ENCODE data around the gene LYG1. TPM values are rescaled to one million over a fixed set of nuclear protein-coding genes. Genes with fewer than 3 reads are reported as not detected.
"Not testable (repeated sequence)": the region's sequence is repeated elsewhere in the genome, so short reads cannot be mapped to it uniquely, and the experiment has no call there.

The LYG1 gene
- total RNA-seq: 1.5 and 1.7 TPM in 2 replicates

GRCh38 chr2:99301097-99301496, at the start of gene LYG1:
Gene LYG1, minus strand, starts transcription at chr2:99301197. Its CDS starts 5,527 bp downstream, at chr2:99295670.
- DNase-seq (ENCODE audit: low spot score); H3K9me3 Mint-ChIP-seq; H3K36me3 Mint-ChIP-seq (ENCODE audit: low read depth); H3K27ac Mint-ChIP-seq; intact Hi-C loops (cut with micrococcal nuclease); H3K4me1 Mint-ChIP-seq (ENCODE audit: low read depth); H3K4me3 Mint-ChIP-seq; H3K27me3 Mint-ChIP-seq (ENCODE audit: insufficient read depth): not testable (repeated sequence)

GRCh38 chr2:99350194-99350593, 49.2 kb upstream of the LYG1 start:
- H3K9me3 Mint-ChIP-seq: no peaks in the 10 kb centered on the region
- no peak overlapping the region for H3K4me3 Mint-ChIP-seq
- peaks cover 5% of the 10 kb centered on the region for H3K36me3 Mint-ChIP-seq (ENCODE audit: low read depth)
- H3K27me3 Mint-ChIP-seq (ENCODE audit: insufficient read depth): no peaks in the 10 kb centered on the region
- intact Hi-C loops (cut with micrococcal nuclease): no loop called here
- H3K4me1 Mint-ChIP-seq (ENCODE audit: low read depth): peaks cover 43% of the 10 kb centered on the region
- H3K27ac Mint-ChIP-seq: no peak overlapping the region
- DNase-seq (ENCODE audit: low spot score): no peak

GRCh38 chr2:99348173-99348572, 47.2 kb upstream of the LYG1 start:
- Mint-ChIP-seq H3K27me3 (ENCODE audit: insufficient read depth) (no peaks in the 10 kb centered on the region), H3K4me3 (no peak overlapping the region), H3K27ac (peak overlapping the region; percentile 65), H3K36me3 (ENCODE audit: low read depth) (peaks cover 4% of the 10 kb centered on the region), H3K4me1 (ENCODE audit: low read depth) (peaks cover 36% of the 10 kb centered on the region), H3K9me3 (no peaks in the 10 kb centered on the region)
- intact Hi-C loops (cut with micrococcal nuclease): loop anchor here (1.0 to 2.0 kb wide), 2 partner anchors 11 to 29 kb away; partner anchors contain the start of gene EIF5B
- no peak for DNase-seq (ENCODE audit: low spot score)

- no peak for DNase-seq (ENCODE audit: low spot score)
- Mint-ChIP-seq H3K27ac (no peak overlapping the region), H3K36me3 (ENCODE audit: low read depth) (peaks cover 6% of the 10 kb centered on the region), H3K9me3 (no peaks in the 10 kb centered on the region), H3K27me3 (ENCODE audit: insufficient read depth) (no peaks in the 10 kb centered on the region), H3K4me1 (ENCODE audit: low read depth) (peaks cover 38% of the 10 kb centered on the region), H3K4me3 (no peak overlapping the region)
- intact Hi-C loops (cut with micrococcal nuclease): no loop called here
Observed at GRCh38 chr2:99346218-99346617, 45.2 kb upstream of the LYG1 start.

- H3K4me3 Mint-ChIP-seq; H3K27me3 Mint-ChIP-seq (ENCODE audit: insufficient read depth); DNase-seq (ENCODE audit: low spot score); intact Hi-C loops (cut with micrococcal nuclease); H3K36me3 Mint-ChIP-seq (ENCODE audit: low read depth); H3K27ac Mint-ChIP-seq; H3K9me3 Mint-ChIP-seq: not testable (repeated sequence)
- H3K4me1 Mint-ChIP-seq (ENCODE audit: low read depth): peaks cover 37% of the 10 kb centered on the region
Observed at GRCh38 chr2:99345446-99345845, 44.4 kb upstream of the LYG1 start.

- Mint-ChIP-seq H3K36me3 (ENCODE audit: low read depth) (peaks cover 6% of the 10 kb centered on the region), H3K9me3 (no peaks in the 10 kb centered on the region), H3K4me3 (no peak overlapping the region), H3K27ac (no peak overlapping the region), H3K27me3 (ENCODE audit: insufficient read depth) (no peaks in the 10 kb centered on the region), H3K4me1 (ENCODE audit: low read depth) (peaks cover 23% of the 10 kb centered on the region)
- intact Hi-C loops (cut with micrococcal nuclease): no loop called here
- no peak for DNase-seq (ENCODE audit: low spot score)
Observed at GRCh38 chr2:99342536-99342935, 41.5 kb upstream of the LYG1 start.

GRCh38 chr2:99340669-99341236, 39.8 kb upstream of the LYG1 start:
- no peak overlapping the region for H3K27ac Mint-ChIP-seq
- peaks cover 18% of the 10 kb centered on the region for H3K4me1 Mint-ChIP-seq (ENCODE audit: low read depth)
- H3K9me3 Mint-ChIP-seq: no peaks in the 10 kb centered on the region
- no peak overlapping the region for H3K4me3 Mint-ChIP-seq
- intact Hi-C loops (cut with micrococcal nuclease): no loop called here
- no peak for DNase-seq (ENCODE audit: low spot score)
- peaks cover 6% of the 10 kb centered on the region for H3K36me3 Mint-ChIP-seq (ENCODE audit: low read depth)
- H3K27me3 Mint-ChIP-seq (ENCODE audit: insufficient read depth): no peaks in the 10 kb centered on the region

GRCh38 chr2:99338029-99338585, 37.1 kb upstream of the LYG1 start:
- Mint-ChIP-seq H3K27ac (no peak overlapping the region), H3K9me3 (no peaks in the 10 kb centered on the region), H3K27me3 (ENCODE audit: insufficient read depth) (no peaks in the 10 kb centered on the region), H3K4me1 (ENCODE audit: low read depth) (peaks cover 39% of the 10 kb centered on the region), H3K4me3 (no peak overlapping the region), H3K36me3 (ENCODE audit: low read depth) (peaks cover 6% of the 10 kb centered on the region)
- DNase-seq (ENCODE audit: low spot score): no peak
- intact Hi-C loops (cut with micrococcal nuclease): loop anchor here (5.0 to 10.0 kb wide), 5 partner anchors 253 to 1914 kb away; partner anchors contain the start of genes CNOT11 and TMEM131

GRCh38 chr2:99337113-99338028, 36.4 kb upstream of the LYG1 start, which contains the start of gene EIF5B:
Gene EIF5B, plus strand, starts transcription at chr2:99337389. Its CDS starts 166 bp downstream, at chr2:99337555.
- no peak within 1 kb of the TSS for H3K27ac Mint-ChIP-seq
- H3K4me1 Mint-ChIP-seq (ENCODE audit: low read depth): peaks cover 47% of the 10 kb centered on the region
- peaks cover 10% of the 10 kb centered on the region for H3K36me3 Mint-ChIP-seq (ENCODE audit: low read depth)
- DNase-seq (ENCODE audit: low spot score): peak; percentile 93
- intact Hi-C loops (cut with micrococcal nuclease): loop anchor here (1.0 to 10.0 kb wide), 9 partner anchors 11 to 1915 kb away; partner anchors contain the start of genes CNOT11, PDCL3, REV1 and TMEM131
- no peaks in the 10 kb centered on the region for H3K9me3 Mint-ChIP-seq
- H3K4me3 Mint-ChIP-seq: no peak within 1 kb of the TSS
- no peaks in the 10 kb centered on the region for H3K27me3 Mint-ChIP-seq (ENCODE audit: insufficient read depth)

- no peaks in the 10 kb centered on the region for H3K27me3 Mint-ChIP-seq (ENCODE audit: insufficient read depth)
- H3K9me3 Mint-ChIP-seq: no peaks in the 10 kb centered on the region
- H3K4me3 Mint-ChIP-seq: no peak overlapping the region
- H3K4me1 Mint-ChIP-seq (ENCODE audit: low read depth): peaks cover 47% of the 10 kb centered on the region
- intact Hi-C loops (cut with micrococcal nuclease): loop anchor here (1.0 to 10.0 kb wide), 14 partner anchors 12 to 1916 kb away; partner anchors contain the start of genes C2orf15, CNOT11, COA5 and LIPT1
- DNase-seq (ENCODE audit: low spot score): no peak
- peaks cover 16% of the 10 kb centered on the region for H3K36me3 Mint-ChIP-seq (ENCODE audit: low read depth)
- H3K27ac Mint-ChIP-seq: no peak overlapping the region
Observed at GRCh38 chr2:99336804-99337112, 35.8 kb upstream of the LYG1 start.

- Mint-ChIP-seq H3K4me1 (ENCODE audit: low read depth) (peaks cover 44% of the 10 kb centered on the region), H3K27me3 (ENCODE audit: insufficient read depth) (no peaks in the 10 kb centered on the region), H3K9me3 (no peaks in the 10 kb centered on the region), H3K4me3 (no peak within 1 kb of the TSS), H3K27ac (no peak within 1 kb of the TSS), H3K36me3 (ENCODE audit: low read depth) (peaks cover 18% of the 10 kb centered on the region)
- DNase-seq (ENCODE audit: low spot score): peak; percentile 98
- intact Hi-C loops (cut with micrococcal nuclease): loop anchor here (1.0 to 10.0 kb wide), 11 partner anchors 155 to 1916 kb away; partner anchors contain the start of genes C2orf15, CNOT11, COA5 and LIPT1
Observed at GRCh38 chr2:99335911-99336803, 35.2 kb upstream of the LYG1 start, which contains the start of gene TXNDC9. Gene TXNDC9, minus strand, starts transcription at chr2:99336333. Its CDS starts 3,123 bp downstream, at chr2:99333210.

GRCh38 chr2:99325384-99325783, 24.4 kb upstream of the LYG1 start:
- H3K27ac Mint-ChIP-seq: no peak overlapping the region
- H3K4me1 Mint-ChIP-seq (ENCODE audit: low read depth): peaks cover 7% of the 10 kb centered on the region
- H3K36me3 Mint-ChIP-seq (ENCODE audit: low read depth): peaks cover 34% of the 10 kb centered on the region
- DNase-seq (ENCODE audit: low spot score): no peak
- intact Hi-C loops (cut with micrococcal nuclease): no loop called here
- H3K27me3 Mint-ChIP-seq (ENCODE audit: insufficient read depth): no peaks in the 10 kb centered on the region
- no peaks in the 10 kb centered on the region for H3K9me3 Mint-ChIP-seq
- no peak overlapping the region for H3K4me3 Mint-ChIP-seq

Data from activated T-helper 1 cell treated with anti-CD3 and anti-CD28 coated beads, Interleukin-12 subunit alpha, Interleukin-12 subunit beta, Interleukin-2, Interleukin-4 antibody, amounts not matched to agents 30 ng/mL and 10 ng/mL and 1 ng/mL, durations not matched to agents 14 hours and 24 hours and 36 hours (primary cell).